ENCODE data around the gene ZFP28. TPM values are rescaled to one million over a fixed set of nuclear protein-coding genes. Genes with fewer than 3 reads are reported as not detected.

ZFP28 gene
- total and polyA plus RNA-seq, 2 donors from 2014 or later: 3.4 to 11.6 TPM

- Histone ChIP-seq H3K9ac (ENCODE audit: low read length in 3 of 3) (no peak overlapping the region), H3K27me3 (ENCODE audit: control insufficient read depth, insufficient read depth, low read length) (no peaks in the 10 kb centered on the region), H3K9me3 (ENCODE audit: control insufficient read depth in 2 of 3, insufficient read depth in 1 of 3, low read length in 3 of 3) (peaks cover 4 to 49% (median 9%) of the 10 kb centered on the region in 3 donors), H3K4me3 (ENCODE audit: low read length in 3 of 3) (peak overlapping the region in 2 of 3 donors; percentile 73 to 84), H3K4me1 (ENCODE audit: control insufficient read depth in 2 of 3, insufficient read depth in 2 of 3, low read depth in 1 of 3, low read length in 3 of 3) (peaks cover 0 to 10% (median 7%) of the 10 kb centered on the region in 3 donors), H3K36me3 (ENCODE audit: control insufficient read depth in 2 of 3, insufficient read depth in 3 of 3, low read length in 3 of 3) (peaks cover 3 to 11% (median 7%) of the 10 kb centered on the region in 3 donors), H3K27ac (ENCODE audit: low read depth in 2 of 2, low read length in 2 of 2) (no peak overlapping the region)
- no peak for DNase-seq
- no peak for TF ChIP-seq CTCF (IDR thresholded peaks at IDR 0.05; ENCODE audit: borderline replicate concordance, extremely low read depth, insufficient read depth)
- FAIRE-seq: no peak
- intact Hi-C loops (cut with DNase I): no loop called here
These were observed 1.3 kb upstream of the ZFP28 start for GRCh38 chr19:56537442-56537841.

GRCh38 chr19:56538254-56538760 lies 441 bp upstream of the ZFP28 start:
- intact Hi-C loops (cut with DNase I): no loop called here
- Histone ChIP-seq H3K4me3 (ENCODE audit: low read length in 3 of 3) (peak overlapping the region; percentile 67 to 84 (median 73)), H3K36me3 (ENCODE audit: control insufficient read depth in 2 of 3, insufficient read depth in 3 of 3, low read length in 3 of 3) (peaks cover 3 to 11% (median 7%) of the 10 kb centered on the region in 3 donors), H3K4me1 (ENCODE audit: control insufficient read depth in 2 of 3, insufficient read depth in 2 of 3, low read depth in 1 of 3, low read length in 3 of 3) (peaks cover 0 to 10% (median 7%) of the 10 kb centered on the region in 3 donors), H3K9ac (ENCODE audit: low read length in 3 of 3) (peak overlapping the region; percentile 54 to 66 (median 64)), H3K27ac (ENCODE audit: low read depth in 2 of 2, low read length in 2 of 2) (peak overlapping the region; percentile 92 to 95), H3K9me3 (ENCODE audit: control insufficient read depth in 2 of 3, insufficient read depth in 1 of 3, low read length in 3 of 3) (peaks cover 4 to 43% (median 6%) of the 10 kb centered on the region in 3 donors), H3K27me3 (ENCODE audit: control insufficient read depth, insufficient read depth, low read length) (no peaks in the 10 kb centered on the region)
- DNase-seq (peak; percentile 94 to 98 (median 96)), FAIRE-seq (no peak)
- no peak for TF ChIP-seq CTCF (IDR thresholded peaks at IDR 0.05; ENCODE audit: borderline replicate concordance, extremely low read depth, insufficient read depth)

GRCh38 chr19:56543776-56544175 lies 5.0 kb downstream of the ZFP28 start:
- no peak for DNase-seq
- Histone ChIP-seq H3K36me3 (ENCODE audit: control insufficient read depth in 2 of 3, insufficient read depth in 3 of 3, low read length in 3 of 3) (peaks cover 11 to 26% (median 16%) of the 10 kb centered on the region in 3 donors), H3K4me3 (ENCODE audit: low read length in 3 of 3) (no peak overlapping the region), H3K27me3 (ENCODE audit: control insufficient read depth, insufficient read depth, low read length) (no peaks in the 10 kb centered on the region), H3K9ac (ENCODE audit: low read length in 3 of 3) (no peak overlapping the region), H3K4me1 (ENCODE audit: control insufficient read depth in 2 of 3, insufficient read depth in 2 of 3, low read depth in 1 of 3, low read length in 3 of 3) (peaks cover 0 to 7% (median 6%) of the 10 kb centered on the region in 3 donors), H3K27ac (ENCODE audit: low read depth in 2 of 2, low read length in 2 of 2) (no peak overlapping the region), H3K9me3 (ENCODE audit: control insufficient read depth in 2 of 3, insufficient read depth in 1 of 3, low read length in 3 of 3) (peaks cover 0 to 55% (median 5%) of the 10 kb centered on the region in 3 donors)
- no peak for TF ChIP-seq CTCF (IDR thresholded peaks at IDR 0.05; ENCODE audit: borderline replicate concordance, extremely low read depth, insufficient read depth)
- intact Hi-C loops (cut with DNase I): no loop called here
- FAIRE-seq: no peak

All from kidney (tissue), 14 donors.